HepG2 (cell line): Measurements from ENCODE around the gene SH3PXD2A. TPM values are rescaled to one million over a fixed set of nuclear protein-coding genes. Genes with fewer than 3 reads are reported as not detected.
A peak's percentile ranks its signal among the peaks of the same experiment; 100 is the strongest.

ENCODE experiments used
- ATAC-seq: fragments of 200-7000 bp; cut with Tn5 transposase; 3 replicates; pipeline ENCODE4 v1.9.1; 2020; ENCODE audit warnings: mild to moderate bottlenecking, moderate library complexity
- BruUV-seq: library from RNA; stranded (reverse); fragments of 400-500 nt; replicated peaks from 2 replicates; lab custom pipeline; 2021; lab: Mats Ljungman, UMichigan
- CTCF ChIA-PET: fragments of 300-600 bp; formaldehyde crosslinking; extraction: SDS; loops from one replicate; lab custom pipeline; 2021; ENCODE audit warnings: low total read pairs, inconsistent platforms, low intra/inter-chr PET ratio; lab: Yijun Ruan, JAX
- POLR2A ChIA-PET: fragments of 350-600 bp; sonication (Branson Sonifier 250); formaldehyde crosslinking; loops from one replicate; lab custom pipeline; 2020; ENCODE audit warnings: antibody characterized with exemption, inconsistent platforms; lab: Yijun Ruan, JAX
- DNase-seq: peaks from one replicate; pipeline ENCODE4 v3.0.0-alpha.2; 2015; ENCODE audit warnings: low spot score
- FAIRE-seq: peaks from 3 replicates; lab custom pipeline; 2011; peaks lifted over from hg19 to GRCh38; lab: Jason Lieb, UNC
- H2AFZ ChIP-seq: one replicate; pipeline ENCODE4 v1.6.1; 2011; ENCODE audit warnings: low read length, inconsistent platforms
- H3K27ac ChIP-seq: fragments of 300-600 bp; 3 replicates; pipeline ENCODE4 v1.8.0; 2011; ENCODE audit warnings: mixed run types, mild to moderate bottlenecking, mixed read lengths, low read length, inconsistent platforms; ENCODE audit not compliant: insufficient read depth; ENCODE audit errors: extremely low read length
- H3K27me3 ChIP-seq, 2 experiments: fragments of 200-600 bp in 1 of 2; 2 replicates in 1 of 2; 3 replicates in 1 of 2; pipeline versions ENCODE4 v1.6.0 to v1.8.0; 2011; ENCODE audit warnings: low read length in 2 of 2, mild to moderate bottlenecking in 2 of 2, moderate library complexity in 2 of 2, inconsistent platforms in 1 of 2; ENCODE audit not compliant: insufficient read depth in 2 of 2, control insufficient read depth in 1 of 2
- H3K36me3 ChIP-seq, 2 experiments: fragments of 200-600 bp in 1 of 2; replicated peaks in 1 of 2; 2 replicates in 1 of 2; 3 replicates in 1 of 2; pipeline versions ENCODE4 v1.5.1 to v1.8.0; 2011; ENCODE audit warnings: low read length in 2 of 2, inconsistent platforms in 1 of 2; ENCODE audit not compliant: insufficient read depth in 2 of 2, control insufficient read depth in 1 of 2
- H3K4me1 ChIP-seq: 2 replicates; pipeline ENCODE4 v1.5.1; 2012; ENCODE audit warnings: low read length, inconsistent platforms; ENCODE audit not compliant: insufficient read depth
- H3K4me2 ChIP-seq: 2 replicates; pipeline ENCODE4 v1.6.0; 2011; ENCODE audit warnings: low read depth, low read length, inconsistent platforms
- H3K4me3 ChIP-seq, 3 experiments: fragments of 200-600 bp in 1 of 3; sonication (generic), shearing (Covaris generic) in 1 of 3; replicated peaks in 1 of 3; 2 replicates each; pipeline ENCODE4 v1.5.1; 2011 to 2016; ENCODE audit warnings: low read length in 3 of 3, inconsistent platforms in 2 of 3, low read depth in 2 of 3, mild to moderate bottlenecking in 2 of 3, control low read depth in 1 of 3, mixed read lengths in 1 of 3; ENCODE audit not compliant: insufficient read depth in 1 of 3
- H3K79me2 ChIP-seq: one replicate; pipeline ENCODE4 v1.6.1; 2011; ENCODE audit warnings: low read length, inconsistent platforms; ENCODE audit not compliant: insufficient read depth
- H3K9ac ChIP-seq: 2 replicates; pipeline ENCODE4 v1.6.0; 2011; ENCODE audit warnings: mild to moderate bottlenecking, low read depth, low read length, inconsistent platforms; ENCODE audit not compliant: insufficient read depth
- H3K9me3 ChIP-seq: 2 replicates; pipeline ENCODE4 v1.5.1; 2012; ENCODE audit warnings: mild to moderate bottlenecking, low read length
- H4K20me1 ChIP-seq: 2 replicates; pipeline ENCODE4 v1.6.0; 2011; ENCODE audit warnings: inconsistent platforms, mild to moderate bottlenecking, low read length, moderate library complexity; ENCODE audit not compliant: insufficient read depth
- FOXA1 ChIP-seq, 2 experiments: fragments of 450-650 bp in 1 of 2; sonication (generic) in 1 of 2; formaldehyde crosslinking in 1 of 2; IDR thresholded peaks; 2 replicates each; pipeline versions ENCODE4 v1.4.0 to v1.6.1; 2016 to 2020; ENCODE audit warnings: missing genetic modification reagents in 1 of 2
- FOXA3 ChIP-seq: IDR thresholded peaks from 2 replicates; pipeline ENCODE4 v1.6.1; 2016; ENCODE audit warnings: missing genetic modification reagents, missing compliant biosample characterization
- HNF4A ChIP-seq: sonication (generic); formaldehyde crosslinking; IDR thresholded peaks from 2 replicates; pipeline ENCODE4 v1.4.0; 2020; ENCODE audit warnings: missing genetic modification reagents
- PCBP1 ChIP-seq: fragments of 200-400 bp; formaldehyde crosslinking; IDR thresholded peaks from 2 replicates; pipeline ENCODE4 v1.6.1; 2017; ENCODE audit warnings: mild to moderate bottlenecking, low read depth, low read length, borderline replicate concordance
- SAP130 ChIP-seq: IDR thresholded peaks from 2 replicates; pipeline ENCODE4 v1.6.1; 2016; ENCODE audit warnings: low read depth
- SP5 ChIP-seq: IDR thresholded peaks from 2 replicates; pipeline ENCODE4 v1.6.1; 2016; ENCODE audit warnings: low read depth, borderline replicate concordance
- SPEN ChIP-seq: sonication (generic); formaldehyde crosslinking; IDR thresholded peaks from 2 replicates; pipeline ENCODE4 v1.5.1; 2020; ENCODE audit warnings: low read depth, mild to moderate bottlenecking, missing genetic modification reagents
- ZFYVE20 ChIP-seq: sonication (generic); formaldehyde crosslinking; IDR thresholded peaks from 2 replicates; pipeline ENCODE4 v1.8.0; 2023; ENCODE audit warnings: low read depth, mild to moderate bottlenecking, moderate library complexity, missing genetic modification reagents, borderline replicate concordance
- ZNF570 ChIP-seq: sonication (generic); formaldehyde crosslinking; IDR thresholded peaks from 2 replicates; pipeline ENCODE4 v1.4.0; 2020; ENCODE audit warnings: mild to moderate bottlenecking, missing genetic modification reagents, borderline replicate concordance
- WGBS: methylation state at CpG from one replicate; pipeline ENCODE4 v1.1.6; 2017; ENCODE audit warnings: low lambda C conversion rate; 5-methylcytosine and 5-hydroxymethylcytosine counted together
- in situ Hi-C: cut with HindIII; loops from 2 replicates; pipeline ENCODE4 v1.10.0; 2017; ENCODE audit warnings: low pct_unique_long_range_greater_than_20kb; ENCODE audit not compliant: extremely low pct_ligation_motif_present
- intact Hi-C: fragments of 100-400 bp; cut with micrococcal nuclease; formaldehyde crosslinking; loops from one replicate; pipeline ENCODE4 v1.10.0; 2022; ENCODE audit not compliant: unreplicated experiment
- polyA plus RNA-seq, 8 experiments: library from polyadenylated mRNA; depleted of rRNA in 3 of 8; stranded (reverse) in 7 of 8; unstranded in 1 of 8; fragments of >200 nt; fragmentation: Illumina TruSeq in 4 of 8; extraction: Trizol in 4 of 8; gene quantifications; 2 replicates each; pipeline versions ENCODE4 v1.2.1 to v1.2.3, GENCODE V29; 2011 to 2016; ENCODE audit warnings: low read depth in 4 of 8, missing spikeins in 1 of 8, mixed read lengths in 1 of 8; ENCODE audit not compliant: insufficient read depth in 1 of 8
- total RNA-seq, 5 experiments: library from RNA; depleted of rRNA; stranded (reverse); fragments of >200 nt; fragmentation: Illumina TruSeq; extraction: Trizol; gene quantifications; 2 replicates each; pipeline ENCODE4 v1.2.3, GENCODE V29; 2016; ENCODE audit warnings: low read depth in 1 of 5
- TF ChIP-seq, protein P1 (sequence below): sonication (generic); formaldehyde crosslinking; IDR thresholded peaks from 2 replicates; pipeline ENCODE4 v1.8.0; 2022; ENCODE audit warnings: mild to moderate bottlenecking, missing genetic modification reagents, borderline replicate concordance
- TF ChIP-seq, protein P2 (sequence below): sonication (generic); formaldehyde crosslinking; IDR thresholded peaks from 2 replicates; pipeline ENCODE4 v1.8.0; 2022; ENCODE audit warnings: missing genetic modification reagents, mild to moderate bottlenecking, inconsistent platforms, borderline replicate concordance
- TF ChIP-seq, protein P3 (sequence below): sonication (generic); formaldehyde crosslinking; IDR thresholded peaks from 2 replicates; pipeline ENCODE4 v1.8.0; 2022; ENCODE audit warnings: missing genetic modification reagents, mild to moderate bottlenecking, moderate library complexity, borderline replicate concordance

Gene SH3PXD2A
- total and polyA plus RNA-seq, 2 of the 13 experiments (the other 11 are each of a cell fraction or from before 2014, with no cell fraction given): 11.1 to 11.3 TPM

DNA sequence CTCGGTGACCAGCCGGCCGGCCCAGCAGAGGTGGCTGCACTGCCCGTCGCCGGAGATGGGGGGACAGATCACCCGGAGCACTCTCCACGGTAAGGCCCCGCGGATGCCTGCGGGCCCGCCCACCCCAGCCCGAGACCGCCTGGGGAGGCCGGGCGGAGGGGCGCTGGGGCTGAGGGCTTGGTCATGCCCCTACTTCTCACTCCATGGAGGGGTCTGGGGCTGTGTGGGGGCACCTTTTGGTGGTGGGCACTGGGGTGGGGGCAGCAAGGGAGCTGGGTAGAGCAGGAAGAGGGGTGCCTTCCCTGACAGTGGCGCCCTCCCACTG is 300.1 kb downstream of the SH3PXD2A start (continued):
- TF ChIP-seq, protein P1, sequence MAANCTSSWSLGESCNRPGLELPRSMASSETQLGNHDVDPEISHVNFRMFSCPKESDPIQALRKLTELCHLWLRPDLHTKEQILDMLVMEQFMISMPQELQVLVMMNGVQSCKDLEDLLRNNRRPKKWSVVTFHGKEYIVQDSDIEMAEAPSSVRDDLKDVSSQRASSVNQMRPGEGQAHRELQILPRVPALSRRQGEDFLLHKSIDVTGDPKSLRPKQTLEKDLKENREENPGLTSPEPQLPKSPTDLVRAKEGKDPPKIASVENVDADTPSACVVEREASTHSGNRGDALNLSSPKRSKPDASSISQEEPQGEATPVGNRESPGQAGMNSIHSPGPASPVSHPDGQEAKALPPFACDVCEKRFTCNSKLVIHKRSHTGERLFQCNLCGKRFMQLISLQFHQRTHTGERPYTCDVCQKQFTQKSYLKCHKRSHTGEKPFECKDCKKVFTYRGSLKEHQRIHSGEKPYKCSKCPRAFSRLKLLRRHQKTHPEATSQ (CRISPR knock-in tag): no peak
- TF ChIP-seq HNF4A (CRISPR knock-in tag) (no peak), SP5 (CRISPR knock-in tag) (no peak), ZFYVE20 (CRISPR knock-in tag) (no peak), ZNF570 (CRISPR knock-in tag) (no peak)
- TF ChIP-seq, all 625 proteins: peak for 0

DNA sequence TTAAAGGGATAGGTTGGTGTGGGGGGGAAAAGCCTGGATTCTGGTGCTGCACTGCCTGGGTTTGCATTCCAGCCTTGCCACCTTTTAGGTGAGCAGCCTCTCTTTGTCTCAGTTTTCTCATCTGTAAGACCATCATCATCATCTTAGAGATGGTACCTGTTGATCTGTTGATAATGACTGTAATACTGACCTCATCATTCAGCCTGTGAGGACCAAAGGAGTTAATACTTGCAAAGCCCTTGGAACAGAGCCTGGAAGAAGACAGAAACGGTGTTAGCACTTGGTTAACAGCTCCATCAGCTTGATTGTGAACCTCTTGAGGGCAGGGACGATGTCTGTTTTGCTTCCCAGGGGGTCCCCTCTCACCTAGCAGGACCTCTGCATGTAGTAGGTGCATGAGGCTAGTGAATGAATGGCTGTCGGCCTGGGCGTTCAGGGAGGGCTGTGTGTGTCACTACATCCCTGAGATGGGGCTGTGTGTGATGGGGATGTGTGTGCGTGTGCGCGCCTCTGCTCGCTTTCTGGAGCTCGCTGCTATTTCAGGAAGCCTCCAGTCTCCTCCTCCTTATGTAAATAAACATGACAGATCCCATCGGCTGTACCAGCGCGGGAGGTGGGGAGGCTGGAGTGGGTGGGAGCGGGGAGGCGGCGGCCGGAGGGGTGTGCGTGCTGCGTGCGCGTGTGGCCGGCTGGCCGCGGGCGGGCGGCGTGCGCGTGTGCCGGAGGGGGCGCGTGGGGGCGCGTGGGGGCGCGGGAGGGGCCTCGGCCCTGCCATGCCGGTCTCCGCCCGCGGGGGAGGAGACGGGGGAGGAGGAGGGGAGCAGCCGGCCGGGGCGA is 300.7 kb downstream of the SH3PXD2A start:
- POLR2A ChIA-PET: no interaction called here
- no peak for FAIRE-seq
- intact Hi-C loops: no loop called here
- Histone ChIP-seq H4K20me1 (no peaks in the 10 kb centered on the region), H3K9me3 (no peaks in the 10 kb centered on the region), H2AFZ (no peak overlapping the region), H3K4me1 (peaks cover 13% of the 10 kb centered on the region), H3K4me3 (peak overlapping the region; percentile 16 to 48 (median 16); a peak in 2 of 6 replicates), H3K27ac (no peak overlapping the region), H3K36me3 (no peaks in the 10 kb centered on the region), H3K79me2 (no peaks in the 10 kb centered on the region), H3K4me2 (peak overlapping the region; percentile 57; the same call in 1 of the 2 replicates), H3K27me3 (peaks cover 14 to 81% of the 10 kb centered on the region in 2 experiments), H3K9ac (no peak overlapping the region)
- in situ Hi-C loops: no loop called here
- no peak for TF ChIP-seq PCBP1
- no peak for TF ChIP-seq FOXA1 (IDR thresholded peaks at IDR 0.05)
- peak; percentile 57 for TF ChIP-seq FOXA1 (CRISPR knock-in tag; IDR thresholded peaks at IDR 0.05)
- TF ChIP-seq SAP130: peak; percentile 57
- 0 out of 2 replicates have a peak, but pooled peaks have one; percentile 14 for TF ChIP-seq SPEN (CRISPR knock-in tag)
- TF ChIP-seq, protein P2, sequence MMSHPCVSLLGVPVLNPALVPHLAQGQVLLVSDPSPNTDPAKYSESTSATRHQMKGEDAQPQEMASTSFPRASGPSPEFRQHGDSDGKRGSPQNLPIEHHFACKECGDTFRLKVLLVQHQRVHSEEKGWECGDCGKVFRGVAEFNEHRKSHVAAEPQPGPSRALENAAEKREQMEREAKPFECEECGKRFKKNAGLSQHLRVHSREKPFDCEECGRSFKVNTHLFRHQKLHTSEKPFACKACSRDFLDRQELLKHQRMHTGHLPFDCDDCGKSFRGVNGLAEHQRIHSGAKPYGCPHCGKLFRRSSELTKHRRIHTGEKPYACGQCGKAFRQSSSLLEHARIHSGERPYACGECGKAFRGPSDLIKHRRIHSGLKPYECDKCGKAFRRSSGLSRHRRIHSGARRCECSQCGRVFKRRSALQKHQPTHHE (CRISPR knock-in tag): no peak
- TF ChIP-seq, protein P3, sequence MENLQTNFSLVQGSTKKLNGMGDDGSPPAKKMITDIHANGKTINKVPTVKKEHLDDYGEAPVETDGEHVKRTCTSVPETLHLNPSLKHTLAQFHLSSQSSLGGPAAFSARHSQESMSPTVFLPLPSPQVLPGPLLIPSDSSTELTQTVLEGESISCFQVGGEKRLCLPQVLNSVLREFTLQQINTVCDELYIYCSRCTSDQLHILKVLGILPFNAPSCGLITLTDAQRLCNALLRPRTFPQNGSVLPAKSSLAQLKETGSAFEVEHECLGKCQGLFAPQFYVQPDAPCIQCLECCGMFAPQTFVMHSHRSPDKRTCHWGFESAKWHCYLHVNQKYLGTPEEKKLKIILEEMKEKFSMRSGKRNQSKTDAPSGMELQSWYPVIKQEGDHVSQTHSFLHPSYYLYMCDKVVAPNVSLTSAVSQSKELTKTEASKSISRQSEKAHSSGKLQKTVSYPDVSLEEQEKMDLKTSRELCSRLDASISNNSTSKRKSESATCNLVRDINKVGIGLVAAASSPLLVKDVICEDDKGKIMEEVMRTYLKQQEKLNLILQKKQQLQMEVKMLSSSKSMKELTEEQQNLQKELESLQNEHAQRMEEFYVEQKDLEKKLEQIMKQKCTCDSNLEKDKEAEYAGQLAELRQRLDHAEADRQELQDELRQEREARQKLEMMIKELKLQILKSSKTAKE: no peak
- TF ChIP-seq FOXA3 (CRISPR knock-in tag): peak; percentile 64
- peak; percentile 73 for ATAC-seq
- CTCF ChIA-PET: no interaction called here
- BruUV-seq: no TSS peak
- WGBS: 10% methylated on average over 6 of the region's 44 CpGs
- peak; percentile 39 for DNase-seq
